IMR-90 (cell line): ENCODE data around the gene LHX8.

Experiments used
- CTCF ChIP-seq: conservative IDR thresholded peaks from 2 replicates; pipeline ENCODE4 v1.5.1; 2012; ENCODE audit warnings: mild to moderate bottlenecking, low read depth, low read length, improper control_type of control experiment
- NFE2L2 ChIP-seq: fragments of 150-350 bp; IDR thresholded peaks from 2 replicates; pipeline ENCODE4 v1.6.1; 2016; ENCODE audit warnings: low read depth, mild to moderate bottlenecking, low read length
- POLR2A ChIP-seq: IDR thresholded peaks from 2 replicates; pipeline ENCODE4 v1.6.1; 2012; ENCODE audit warnings: mild to moderate bottlenecking, low read depth, low read length
- USF2 ChIP-seq: fragments of 150-350 bp; IDR thresholded peaks from 2 replicates; pipeline ENCODE4 v1.6.1; 2017; ENCODE audit warnings: mild to moderate bottlenecking, antibody characterized with exemption, low read length, low read depth
- TF ChIP-seq, protein P1 (sequence below): fragments of 150-350 bp; IDR thresholded peaks from 2 replicates; pipeline ENCODE4 v1.6.1; 2016; ENCODE audit warnings: low read depth, mild to moderate bottlenecking, low read length, moderate library complexity, borderline replicate concordance

DNA sequence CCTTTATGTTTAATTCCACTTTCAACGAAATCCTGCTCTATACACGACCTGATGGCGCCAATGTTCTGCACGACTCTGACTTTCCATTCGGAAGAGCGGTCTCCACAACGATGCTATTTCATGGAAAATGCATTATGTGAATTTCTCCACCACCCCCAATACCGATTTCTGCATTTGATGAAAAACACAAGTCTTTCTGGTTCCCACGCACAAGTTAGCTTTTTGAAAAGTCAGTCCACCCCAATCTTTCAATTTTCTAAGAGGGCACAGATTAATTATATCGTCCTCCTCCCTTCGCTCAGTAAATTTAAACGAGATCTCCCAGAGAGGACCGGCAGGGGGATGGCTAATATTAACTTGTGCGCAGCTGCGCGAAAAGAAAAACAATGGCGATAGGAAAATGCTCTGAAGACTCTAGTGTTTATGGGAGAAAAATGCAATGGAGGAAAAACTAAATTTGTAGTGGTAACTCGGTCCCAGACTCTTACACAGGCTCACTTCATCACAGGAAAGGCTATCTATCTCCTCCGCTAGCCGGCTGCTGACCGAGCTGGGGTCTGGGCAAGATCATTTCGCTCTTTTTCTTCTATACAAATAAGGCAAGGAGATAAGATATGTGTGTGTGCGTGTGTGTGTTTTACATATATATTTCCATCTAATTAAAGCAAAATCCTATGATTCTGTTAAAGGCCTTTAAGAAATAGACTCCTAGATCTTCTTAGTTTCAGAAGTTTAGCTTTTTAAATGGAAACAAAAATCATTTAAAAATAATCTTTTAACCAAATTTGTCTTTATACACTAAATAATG is 1.2 kb upstream of the LHX8 start:
- TF ChIP-seq CTCF (no peak), USF2 (no peak), NFE2L2 (no peak), POLR2A (no peak)
- TF ChIP-seq, protein P1, sequence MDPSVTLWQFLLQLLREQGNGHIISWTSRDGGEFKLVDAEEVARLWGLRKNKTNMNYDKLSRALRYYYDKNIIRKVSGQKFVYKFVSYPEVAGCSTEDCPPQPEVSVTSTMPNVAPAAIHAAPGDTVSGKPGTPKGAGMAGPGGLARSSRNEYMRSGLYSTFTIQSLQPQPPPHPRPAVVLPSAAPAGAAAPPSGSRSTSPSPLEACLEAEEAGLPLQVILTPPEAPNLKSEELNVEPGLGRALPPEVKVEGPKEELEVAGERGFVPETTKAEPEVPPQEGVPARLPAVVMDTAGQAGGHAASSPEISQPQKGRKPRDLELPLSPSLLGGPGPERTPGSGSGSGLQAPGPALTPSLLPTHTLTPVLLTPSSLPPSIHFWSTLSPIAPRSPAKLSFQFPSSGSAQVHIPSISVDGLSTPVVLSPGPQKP = no peak
